HG02840 (cell line): ENCODE measurements around the gene RPS19.

Source experiments
- ATAC-seq: cut with Tn5 transposase; IDR thresholded peaks from one replicate; pipeline ENCODE4 v1.9.1; 2021; ENCODE audit warnings: mild to moderate bottlenecking, moderate library complexity, moderate number of reproducible peaks; ENCODE audit not compliant: unreplicated experiment, low FRiP score

The RPS19 gene

DNA sequence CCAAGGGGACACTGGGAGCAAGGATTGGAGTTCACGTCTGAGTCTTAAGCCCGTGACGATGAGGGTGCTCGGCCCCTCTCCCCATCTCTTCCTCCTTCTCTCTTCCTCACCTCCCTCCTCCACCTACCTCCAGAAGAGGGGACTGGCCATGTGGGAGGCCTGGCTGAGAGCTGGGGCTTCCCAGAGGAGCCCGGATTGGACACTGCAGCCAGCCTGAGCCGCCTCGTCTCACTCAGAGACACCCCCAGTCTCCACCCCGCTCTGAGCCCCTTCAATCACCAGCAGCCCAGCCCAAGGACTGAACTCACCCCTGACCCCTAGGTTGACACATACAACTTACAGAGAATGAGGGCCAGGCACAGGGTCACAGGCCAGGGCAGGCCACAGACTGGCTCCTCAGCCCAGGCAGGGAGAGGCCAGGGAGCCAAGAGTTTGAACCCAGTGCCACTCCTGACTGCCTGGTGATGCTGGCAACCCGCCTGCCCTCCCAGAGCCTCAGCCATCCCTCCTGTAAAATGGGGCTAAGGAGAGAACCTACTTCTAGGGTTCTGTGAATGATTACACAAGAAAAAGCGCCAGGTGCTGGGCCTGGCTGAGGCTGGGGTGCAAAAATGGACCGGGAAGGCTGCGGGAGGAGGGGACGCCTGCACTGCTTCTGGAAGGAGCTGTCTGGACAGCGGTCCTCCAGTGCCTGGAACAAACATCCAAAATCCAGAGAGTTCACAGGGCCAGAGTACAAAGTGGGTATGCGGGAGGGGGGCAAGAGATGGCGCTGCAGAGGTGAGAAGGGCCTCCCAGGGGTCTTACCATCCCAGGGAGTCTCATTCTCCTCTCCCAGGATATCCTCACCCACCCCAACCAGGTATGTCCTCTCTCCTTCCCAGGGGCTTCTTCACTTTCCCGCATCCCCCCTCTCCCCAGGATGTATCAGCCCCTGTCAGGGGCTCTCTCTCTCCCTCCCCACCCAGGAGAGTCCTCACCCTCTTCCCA lies 18.2 kb downstream of the RPS19 start:
- ATAC-seq, result no peak

- ATAC-seq, result no peak
Observed at GRCh38 chr19:41879080-41879479, 19.0 kb downstream of the RPS19 start.

GRCh38 chr19:41879670-41880328 lies 19.7 kb downstream of the RPS19 start:
- ATAC-seq, result no peak

DNA sequence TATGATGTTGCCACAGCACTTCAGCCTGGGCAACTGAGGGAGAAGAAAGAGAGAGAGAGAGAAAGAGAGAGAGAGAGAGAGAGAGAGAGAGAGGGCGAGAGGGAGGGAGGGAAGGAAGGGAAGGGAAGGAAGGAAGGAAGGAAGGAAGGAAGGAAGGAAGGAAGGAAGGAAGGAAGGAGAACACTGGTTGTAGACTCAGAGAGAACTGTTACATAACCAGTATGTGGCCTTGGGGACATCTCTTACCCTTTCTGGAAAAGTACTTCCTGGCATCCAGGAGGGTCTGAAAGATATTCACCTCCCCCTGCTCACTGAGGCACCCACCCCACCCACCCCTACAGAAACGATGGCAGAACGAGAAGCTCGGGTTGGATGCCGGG lies 20.3 kb downstream of the RPS19 start:
- ATAC-seq, result no peak

GRCh38 chr19:41882568-41883462 lies 22.8 kb downstream of the RPS19 start, which contains the start of gene ARHGEF1:
Gene ARHGEF1, plus strand, starts transcription at chr19:41883184. Its CDS starts 4,899 bp downstream, at chr19:41888083.
- no peak for ATAC-seq

DNA sequence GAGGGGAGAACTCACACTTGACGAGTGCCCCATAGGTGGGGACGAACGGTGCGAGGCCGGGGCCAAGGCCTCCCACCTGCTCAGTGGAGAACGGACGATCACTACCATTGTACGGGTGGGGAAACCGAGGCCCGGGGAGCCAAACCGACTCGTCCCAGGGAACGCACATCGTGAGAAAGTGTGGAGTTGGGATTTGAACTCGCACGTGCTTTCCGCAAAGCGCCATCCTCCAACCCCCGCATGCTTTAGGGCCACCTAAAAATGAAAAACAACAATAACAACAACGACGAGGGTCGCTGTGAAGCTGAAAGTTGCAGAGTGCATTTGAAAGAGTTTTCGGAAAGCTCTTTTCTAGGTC lies 23.4 kb downstream of the RPS19 start:
- ATAC-seq, result no peak

GRCh38 chr19:41883821-41884733 lies 24.0 kb downstream of the RPS19 start:
- ATAC-seq, result peak; percentile 64

GRCh38 chr19:41886761-41887710 lies 27.0 kb downstream of the RPS19 start:
- no peak for ATAC-seq

- no peak for ATAC-seq
Observed at GRCh38 chr19:41887711-41888382, 27.8 kb downstream of the RPS19 start.

- no peak for ATAC-seq
Observed at GRCh38 chr19:41888926-41889325, 28.9 kb downstream of the RPS19 start.

DNA sequence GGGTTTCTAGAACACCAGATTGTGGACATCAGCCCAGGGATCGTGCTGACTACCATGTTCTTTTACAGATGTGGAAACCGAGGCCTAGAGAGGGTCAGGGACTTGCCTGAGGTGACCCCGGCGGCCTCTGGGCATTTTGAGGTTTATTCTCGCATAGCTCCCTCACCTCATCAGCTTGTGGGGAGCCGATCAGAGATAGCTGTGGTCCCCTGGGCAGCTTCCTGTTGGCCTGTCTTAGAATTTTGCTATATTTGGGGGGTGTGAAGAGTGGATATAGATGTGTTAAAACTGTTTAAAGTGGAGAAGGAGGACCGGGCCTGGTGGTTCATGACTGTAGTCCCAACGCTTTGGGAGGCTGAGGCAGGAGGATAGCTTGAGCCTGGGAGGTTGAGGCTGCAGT lies 29.8 kb downstream of the RPS19 start:
- ATAC-seq, result no peak

DNA sequence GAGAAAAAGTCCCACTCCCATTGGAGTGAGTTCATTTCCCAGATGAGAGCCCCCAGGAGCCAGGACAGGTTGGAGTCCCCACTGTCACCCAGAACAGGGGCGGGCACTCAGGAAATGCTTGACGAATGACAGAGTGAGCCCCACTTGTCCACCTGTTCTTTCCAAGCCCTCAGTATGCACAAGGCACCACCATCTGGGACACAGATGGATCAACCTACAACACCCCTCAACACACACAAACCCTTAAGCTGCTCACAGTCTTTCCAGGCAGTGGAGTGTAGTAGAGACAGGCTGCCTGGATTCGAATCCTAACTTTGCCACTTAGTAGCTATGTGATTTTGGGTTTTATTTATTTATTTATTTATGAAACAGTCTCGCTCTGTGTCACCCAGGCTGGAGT lies 30.9 kb downstream of the RPS19 start:
- no peak for ATAC-seq

DNA sequence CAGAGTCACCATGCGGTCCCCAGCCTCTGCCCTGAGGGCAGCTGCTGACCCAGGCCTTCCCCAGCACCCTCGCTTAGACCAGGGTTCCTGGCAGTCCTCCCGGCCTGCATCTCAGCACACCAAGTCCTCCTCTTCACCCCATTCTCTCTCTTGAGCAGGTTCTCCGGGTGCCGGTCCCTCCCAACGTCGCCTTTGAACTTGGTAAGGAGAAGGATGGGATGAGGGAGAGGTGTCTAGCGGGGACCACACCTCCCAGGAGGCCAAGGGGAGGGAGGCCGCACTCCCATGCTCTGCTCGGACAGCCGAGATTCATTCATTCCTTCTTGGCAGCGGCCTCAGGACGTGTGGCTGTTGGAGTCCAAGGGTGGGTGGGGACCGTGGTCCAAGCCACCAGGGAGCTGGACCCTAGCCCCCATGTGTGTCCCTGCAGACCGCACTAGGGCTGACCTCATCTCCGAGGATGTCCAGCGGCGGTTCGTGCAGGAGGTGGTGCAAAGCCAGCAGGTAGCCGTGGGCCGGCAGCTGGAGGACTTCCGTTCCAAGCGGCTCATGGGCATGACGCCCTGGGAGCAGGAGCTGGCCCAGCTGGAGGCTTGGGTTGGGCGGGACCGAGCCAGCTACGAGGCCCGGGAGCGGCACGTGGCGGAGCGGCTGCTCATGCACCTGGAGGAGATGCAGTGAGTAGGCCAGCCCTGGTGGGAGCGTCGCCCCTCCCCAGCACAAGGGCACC lies 32.3 kb downstream of the RPS19 start:
- no peak for ATAC-seq

- no peak for ATAC-seq
Observed at GRCh38 chr19:41893899-41894298, 33.8 kb downstream of the RPS19 start.

GRCh38 chr19:41894350-41894749 lies 34.3 kb downstream of the RPS19 start:
- ATAC-seq, result no peak

DNA sequence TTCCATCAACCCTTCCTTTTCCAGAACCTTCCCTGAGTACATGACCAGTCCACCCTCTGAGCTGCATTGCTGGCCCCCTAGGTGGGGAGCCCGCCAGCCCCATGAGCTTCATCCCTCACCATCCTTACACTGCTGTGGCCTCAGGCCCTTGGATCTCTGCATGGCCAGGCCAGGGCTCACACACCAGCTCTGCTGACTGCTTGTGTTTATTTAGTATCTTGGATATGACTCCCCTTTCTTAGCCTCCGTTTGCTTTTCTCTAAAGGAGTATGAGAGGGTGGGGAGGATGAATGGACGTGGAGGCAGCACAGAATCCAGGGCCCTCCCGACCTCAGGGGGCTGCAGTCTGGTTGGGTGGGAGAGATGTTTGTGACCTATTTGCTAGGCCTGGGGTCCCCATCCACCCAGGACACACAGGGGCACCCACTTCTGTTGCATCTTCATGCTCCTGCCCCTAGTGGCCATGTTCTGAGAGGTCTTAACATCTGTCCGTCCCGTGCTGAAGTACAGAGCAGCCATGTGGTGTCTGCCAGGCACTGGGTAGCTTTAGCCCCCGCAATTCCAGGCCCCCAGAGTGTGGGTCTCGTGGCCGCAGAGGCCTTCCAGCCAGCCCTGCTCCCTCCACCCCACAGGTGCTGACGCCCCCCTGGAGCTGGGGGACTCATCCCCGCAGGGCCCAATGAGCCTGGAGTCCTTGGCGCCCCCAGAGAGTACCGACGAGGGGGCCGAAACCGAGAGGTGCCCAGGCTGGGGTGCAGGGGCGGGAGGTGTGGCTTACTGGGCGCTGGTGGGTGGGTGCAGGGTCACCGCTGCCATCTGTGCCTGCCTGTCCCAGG lies 35.9 kb downstream of the RPS19 start:
- no peak for ATAC-seq

- ATAC-seq, result no peak
Observed at GRCh38 chr19:41896581-41896942, 36.5 kb downstream of the RPS19 start.
